ENCODE data around the gene CAPN12. TPM values are rescaled to one million over a fixed set of nuclear protein-coding genes. Genes with fewer than 3 reads are reported as not detected.

Gene CAPN12
- total and polyA plus RNA-seq, 10 of the 15 experiments (the other 5 are each of a cell fraction or from before 2014, with no cell fraction given), result 0.64 to 4.6 (median 2.0) TPM

GRCh38 chr19:38721979-38722773 is 22.1 kb downstream of the CAPN12 start:
- ChIA-PET SMC1A (ENCODE audit: uncharacterized antibody, unreplicated experiment) (no interaction called here), RAD21 (ENCODE audit: unreplicated experiment) (no interaction called here), CTCF (interaction anchor here (1.1 kb wide), 1 partner anchor 178 kb away, joined by 3 read pairs; no protein-coding TSS in a partner anchor), POLR2A (no interaction called here)
- Histone ChIP-seq H4K20me1 (ENCODE audit: control insufficient read depth, insufficient read depth) (no peaks in the 10 kb centered on the region), H3K9me3 (replicated peaks; ENCODE audit: control insufficient read depth, insufficient read depth, low read length) (no peaks in the 10 kb centered on the region), H3K27me3 (replicated peaks in 1 of 2; ENCODE audit: control insufficient read depth in 2 of 2, insufficient read depth in 2 of 2, low read length in 1 of 2) (no peaks in the 10 kb centered on the region), H3K79me2 (ENCODE audit: control insufficient read depth, insufficient read depth, low read length) (no peaks in the 10 kb centered on the region), H3K4me3 (no peak overlapping the region), H3K4me2 (ENCODE audit: control insufficient read depth, insufficient read depth) (no peak overlapping the region), H3K27ac (ENCODE audit: control insufficient read depth, insufficient read depth) (no peak overlapping the region), H3K4me1 (ENCODE audit: control insufficient read depth, insufficient read depth, low read length) (no peaks in the 10 kb centered on the region), H3K9ac (ENCODE audit: control insufficient read depth, insufficient read depth, low read length) (no peak overlapping the region), H2AFZ (ENCODE audit: control insufficient read depth, low read depth, low read length) (no peak overlapping the region), H3K36me3 (ENCODE audit: control insufficient read depth in 2 of 2, insufficient read depth in 2 of 2, low read length in 1 of 2) (peaks cover 25 to 44% of the 10 kb centered on the region in 2 experiments)
- WGBS (ENCODE audit: insufficient coverage, insufficient replicate concordance, low lambda C conversion rate, missing lambda C conversion rate), result 68% methylated on average over 17 of the region's 17 CpGs
- in situ Hi-C loops (cut with MboI) (no loop called here), intact Hi-C loops (cut with micrococcal nuclease; ENCODE audit: unreplicated experiment) (no loop called here)
- no TSS peak for BruUV-seq (replicated peaks)
- ATAC-seq (no peak), DNase-seq (ENCODE audit: low read depth, low spot score) (no peak), FAIRE-seq (no peak)
- TF ChIP-seq ZNF207 (IDR thresholded peaks at IDR 0.05; ENCODE audit: borderline replicate concordance), result no peak
- TF ChIP-seq POLR2A (IDR thresholded peaks at IDR 0.05; ENCODE audit: low read depth, low read length), result 0 out of 2 replicates have a peak, but pooled peaks have one; percentile 11

GRCh38 chr19:38721496-38721895 is 22.8 kb downstream of the CAPN12 start:
- ChIA-PET SMC1A (ENCODE audit: uncharacterized antibody, unreplicated experiment) (no interaction called here), CTCF (no interaction called here), POLR2A (interaction anchor here (0.5 kb wide), 1 partner anchor 422 kb away, joined by 5 read pairs; no protein-coding TSS in a partner anchor), RAD21 (ENCODE audit: unreplicated experiment) (no interaction called here)
- intact Hi-C loops (cut with micrococcal nuclease; ENCODE audit: unreplicated experiment) (no loop called here), in situ Hi-C loops (cut with MboI) (no loop called here)
- no peak overlapping the region for H3K9ac ChIP-seq (ENCODE audit: control insufficient read depth, insufficient read depth, low read length)
- no peak overlapping the region for H3K4me3 ChIP-seq
- H4K20me1 ChIP-seq (ENCODE audit: control insufficient read depth, insufficient read depth), result no peaks in the 10 kb centered on the region
- FAIRE-seq (no peak), DNase-seq (ENCODE audit: low read depth, low spot score) (no peak), ATAC-seq (no peak)
- H3K79me2 ChIP-seq (ENCODE audit: control insufficient read depth, insufficient read depth, low read length), result no peaks in the 10 kb centered on the region
- 98% methylated on average over 19 of the region's 20 CpGs for WGBS (ENCODE audit: insufficient coverage, insufficient replicate concordance, low lambda C conversion rate, missing lambda C conversion rate)
- no peaks in the 10 kb centered on the region for H3K27me3 ChIP-seq (replicated peaks in 1 of 2; ENCODE audit: control insufficient read depth in 2 of 2, insufficient read depth in 2 of 2, low read length in 1 of 2)
- H3K4me1 ChIP-seq (ENCODE audit: control insufficient read depth, insufficient read depth, low read length), result no peaks in the 10 kb centered on the region
- no peak overlapping the region for H2AFZ ChIP-seq (ENCODE audit: control insufficient read depth, low read depth, low read length)
- H3K36me3 ChIP-seq (ENCODE audit: control insufficient read depth in 2 of 2, insufficient read depth in 2 of 2, low read length in 1 of 2), result peaks cover 26 to 44% of the 10 kb centered on the region in 2 experiments
- no TSS peak for BruUV-seq (replicated peaks)
- no peak overlapping the region for H3K27ac ChIP-seq (ENCODE audit: control insufficient read depth, insufficient read depth)
- H3K4me2 ChIP-seq (ENCODE audit: control insufficient read depth, insufficient read depth), result no peak overlapping the region
- no peaks in the 10 kb centered on the region for H3K9me3 ChIP-seq (replicated peaks; ENCODE audit: control insufficient read depth, insufficient read depth, low read length)
- TF ChIP-seq BRCA1 (IDR thresholded peaks at IDR 0.05; ENCODE audit: low read depth, low read length) (no peak), IKZF1 (conservative IDR thresholded peaks at IDR 0.05) (no peak), GABPA (IDR thresholded peaks at IDR 0.05; ENCODE audit: low read depth) (no peak), KDM1A (IDR thresholded peaks at IDR 0.05; ENCODE audit: borderline replicate concordance) (no peak), PAX5 (IDR thresholded peaks at IDR 0.05; ENCODE audit: borderline replicate concordance, low read depth, low read length) (no peak), KLF5 (IDR thresholded peaks at IDR 0.05; ENCODE audit: partially characterized antibody) (no peak), FOXK2 (IDR thresholded peaks at IDR 0.05) (no peak)
- TF ChIP-seq, protein P1, sequence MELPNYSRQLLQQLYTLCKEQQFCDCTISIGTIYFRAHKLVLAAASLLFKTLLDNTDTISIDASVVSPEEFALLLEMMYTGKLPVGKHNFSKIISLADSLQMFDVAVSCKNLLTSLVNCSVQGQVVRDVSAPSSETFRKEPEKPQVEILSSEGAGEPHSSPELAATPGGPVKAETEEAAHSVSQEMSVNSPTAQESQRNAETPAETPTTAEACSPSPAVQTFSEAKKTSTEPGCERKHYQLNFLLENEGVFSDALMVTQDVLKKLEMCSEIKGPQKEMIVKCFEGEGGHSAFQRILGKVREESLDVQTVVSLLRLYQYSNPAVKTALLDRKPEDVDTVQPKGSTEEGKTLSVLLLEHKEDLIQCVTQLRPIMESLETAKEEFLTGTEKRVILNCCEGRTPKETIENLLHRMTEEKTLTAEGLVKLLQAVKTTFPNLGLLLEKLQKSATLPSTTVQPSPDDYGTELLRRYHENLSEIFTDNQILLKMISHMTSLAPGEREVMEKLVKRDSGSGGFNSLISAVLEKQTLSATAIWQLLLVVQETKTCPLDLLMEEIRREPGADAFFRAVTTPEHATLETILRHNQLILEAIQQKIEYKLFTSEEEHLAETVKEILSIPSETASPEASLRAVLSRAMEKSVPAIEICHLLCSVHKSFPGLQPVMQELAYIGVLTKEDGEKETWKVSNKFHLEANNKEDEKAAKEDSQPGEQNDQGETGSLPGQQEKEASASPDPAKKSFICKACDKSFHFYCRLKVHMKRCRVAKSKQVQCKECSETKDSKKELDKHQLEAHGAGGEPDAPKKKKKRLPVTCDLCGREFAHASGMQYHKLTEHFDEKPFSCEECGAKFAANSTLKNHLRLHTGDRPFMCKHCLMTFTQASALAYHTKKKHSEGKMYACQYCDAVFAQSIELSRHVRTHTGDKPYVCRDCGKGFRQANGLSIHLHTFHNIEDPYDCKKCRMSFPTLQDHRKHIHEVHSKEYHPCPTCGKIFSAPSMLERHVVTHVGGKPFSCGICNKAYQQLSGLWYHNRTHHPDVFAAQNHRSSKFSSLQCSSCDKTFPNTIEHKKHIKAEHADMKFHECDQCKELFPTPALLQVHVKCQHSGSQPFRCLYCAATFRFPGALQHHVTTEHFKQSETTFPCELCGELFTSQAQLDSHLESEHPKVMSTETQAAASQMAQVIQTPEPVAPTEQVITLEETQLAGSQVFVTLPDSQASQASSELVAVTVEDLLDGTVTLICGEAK (IDR thresholded peaks at IDR 0.05; ENCODE audit: borderline replicate concordance), result no peak
- TF ChIP-seq, protein P2, sequence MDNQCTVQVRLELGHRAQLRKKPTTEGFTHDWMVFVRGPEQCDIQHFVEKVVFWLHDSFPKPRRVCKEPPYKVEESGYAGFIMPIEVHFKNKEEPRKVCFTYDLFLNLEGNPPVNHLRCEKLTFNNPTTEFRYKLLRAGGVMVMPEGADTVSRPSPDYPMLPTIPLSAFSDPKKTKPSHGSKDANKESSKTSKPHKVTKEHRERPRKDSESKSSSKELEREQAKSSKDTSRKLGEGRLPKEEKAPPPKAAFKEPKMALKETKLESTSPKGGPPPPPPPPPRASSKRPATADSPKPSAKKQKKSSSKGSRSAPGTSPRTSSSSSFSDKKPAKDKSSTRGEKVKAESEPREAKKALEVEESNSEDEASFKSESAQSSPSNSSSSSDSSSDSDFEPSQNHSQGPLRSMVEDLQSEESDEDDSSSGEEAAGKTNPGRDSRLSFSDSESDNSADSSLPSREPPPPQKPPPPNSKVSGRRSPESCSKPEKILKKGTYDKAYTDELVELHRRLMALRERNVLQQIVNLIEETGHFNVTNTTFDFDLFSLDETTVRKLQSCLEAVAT (IDR thresholded peaks at IDR 0.05), result no peak

All from GM12878 (cell line).